ENCODE results near the gene PABPC1L.

- TF ChIP-seq, protein P1, sequence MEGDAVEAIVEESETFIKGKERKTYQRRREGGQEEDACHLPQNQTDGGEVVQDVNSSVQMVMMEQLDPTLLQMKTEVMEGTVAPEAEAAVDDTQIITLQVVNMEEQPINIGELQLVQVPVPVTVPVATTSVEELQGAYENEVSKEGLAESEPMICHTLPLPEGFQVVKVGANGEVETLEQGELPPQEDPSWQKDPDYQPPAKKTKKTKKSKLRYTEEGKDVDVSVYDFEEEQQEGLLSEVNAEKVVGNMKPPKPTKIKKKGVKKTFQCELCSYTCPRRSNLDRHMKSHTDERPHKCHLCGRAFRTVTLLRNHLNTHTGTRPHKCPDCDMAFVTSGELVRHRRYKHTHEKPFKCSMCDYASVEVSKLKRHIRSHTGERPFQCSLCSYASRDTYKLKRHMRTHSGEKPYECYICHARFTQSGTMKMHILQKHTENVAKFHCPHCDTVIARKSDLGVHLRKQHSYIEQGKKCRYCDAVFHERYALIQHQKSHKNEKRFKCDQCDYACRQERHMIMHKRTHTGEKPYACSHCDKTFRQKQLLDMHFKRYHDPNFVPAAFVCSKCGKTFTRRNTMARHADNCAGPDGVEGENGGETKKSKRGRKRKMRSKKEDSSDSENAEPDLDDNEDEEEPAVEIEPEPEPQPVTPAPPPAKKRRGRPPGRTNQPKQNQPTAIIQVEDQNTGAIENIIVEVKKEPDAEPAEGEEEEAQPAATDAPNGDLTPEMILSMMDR (IDR thresholded peaks at IDR 0.05) = no peak
- TF ChIP-seq POLR2A (IDR thresholded peaks at IDR 0.05) = no peak
Measured at GRCh38 chr20:44976698-44977097, 66.8 kb downstream of the PABPC1L start.
